ENCODE results near the gene CFD. TPM values are rescaled to one million over a fixed set of nuclear protein-coding genes. Genes with fewer than 3 reads are reported as not detected.

The CFD gene
- total and polyA plus RNA-seq, 9 donors: 3.8 to 335 (median 39.2) TPM

GRCh38 chr19:903266-903797, 43.9 kb downstream of the CFD start:
- intact Hi-C loops (cut with DNase I): no loop called here
- peak in 1 of 5 donors; percentile 32 for DNase-seq
- Histone ChIP-seq H3K4me1 (ENCODE audit: insufficient read depth) (no peaks in the 10 kb centered on the region), H3K9me3 (no peaks in the 10 kb centered on the region), H3K27ac (no peak overlapping the region), H3K4me3 (no peak overlapping the region), H3K27me3 (no peaks in the 10 kb centered on the region), H3K36me3 (no peaks in the 10 kb centered on the region)
- TF ChIP-seq CTCF (IDR thresholded peaks at IDR 0.05) (no peak), EP300 (IDR thresholded peaks at IDR 0.05) (no peak), POLR2A (IDR thresholded peaks at IDR 0.05) (no peak)
- WGBS, 3 donors: 54 to 67% (median 65%) methylated on average over 32 of the region's 32 CpGs

- no peak for DNase-seq
- no peak for TF ChIP-seq EP300 (IDR thresholded peaks at IDR 0.05)
- no peak for TF ChIP-seq CTCF (IDR thresholded peaks at IDR 0.05)
- no peak for TF ChIP-seq POLR2A (IDR thresholded peaks at IDR 0.05)
- intact Hi-C loops (cut with DNase I): no loop called here
- no peaks in the 10 kb centered on the region for H3K27me3 ChIP-seq
- H3K9me3 ChIP-seq: no peaks in the 10 kb centered on the region
- H3K4me3 ChIP-seq: no peak overlapping the region
- 88 to 98% (median 90%) methylated on average over 8 of the region's 8 CpGs for WGBS, 3 donors
- no peaks in the 10 kb centered on the region for H3K36me3 ChIP-seq
- no peaks in the 10 kb centered on the region for H3K4me1 ChIP-seq (ENCODE audit: insufficient read depth)
- no peak overlapping the region for H3K27ac ChIP-seq
Measured at GRCh38 chr19:904545-904944, 45.1 kb downstream of the CFD start.

- H3K36me3 ChIP-seq: no peaks in the 10 kb centered on the region
- DNase-seq: no peak
- WGBS, 3 donors: 92 to 97% (median 94%) methylated on average over 7 of the region's 7 CpGs
- H3K9me3 ChIP-seq: no peaks in the 10 kb centered on the region
- no peak overlapping the region for H3K4me3 ChIP-seq
- H3K4me1 ChIP-seq (ENCODE audit: insufficient read depth): no peaks in the 10 kb centered on the region
- H3K27me3 ChIP-seq: no peaks in the 10 kb centered on the region
- H3K27ac ChIP-seq: no peak overlapping the region
- intact Hi-C loops (cut with DNase I): loop anchor here in 1 of 4 donors (5.0 kb wide), 1 partner anchor 39 kb away; no protein-coding TSS in a partner anchor
- TF ChIP-seq POLR2A (IDR thresholded peaks at IDR 0.05) (no peak), EP300 (IDR thresholded peaks at IDR 0.05) (no peak)
Measured at GRCh38 chr19:906480-906879, 47.0 kb downstream of the CFD start.

- no peaks in the 10 kb centered on the region for H3K9me3 ChIP-seq
- TF ChIP-seq CTCF (IDR thresholded peaks at IDR 0.05): no peak
- no peak for TF ChIP-seq EP300 (IDR thresholded peaks at IDR 0.05)
- no peak for TF ChIP-seq POLR2A (IDR thresholded peaks at IDR 0.05)
- H3K36me3 ChIP-seq: no peaks in the 10 kb centered on the region
- no peaks in the 10 kb centered on the region for H3K4me1 ChIP-seq (ENCODE audit: insufficient read depth)
- H3K4me3 ChIP-seq: no peak overlapping the region
- H3K27ac ChIP-seq: no peak overlapping the region
- WGBS, 3 donors: 80 to 86% (median 80%) methylated on average over 13 to 14 of the region's 14 CpGs
- H3K27me3 ChIP-seq: no peaks in the 10 kb centered on the region
- intact Hi-C loops (cut with DNase I): loop anchor here in 1 of 4 donors (5.0 kb wide), 1 partner anchor 40 kb away; no protein-coding TSS in a partner anchor
- DNase-seq: no peak
Measured at GRCh38 chr19:907183-907853, 47.9 kb downstream of the CFD start.

Data from ovary (tissue), 9 donors.